Spleen (tissue), 7 donors: ENCODE data around the gene VWA3B.

Source experiments
- CTCF ChIP-seq, 11 experiments: fragments of 200-600 bp in 7 of 11; fragments of 450-650 bp in 4 of 11; sonication (generic) in 4 of 11; IDR thresholded peaks in 8 of 11; conservative IDR thresholded peaks in 3 of 11; 1 replicate in 7 of 11; 2 replicates in 4 of 11; pipeline versions ENCODE4 v1.4.0 to v1.8.0; 2016 to 2021; ENCODE audit warnings: antibody characterized with exemption in 11 of 11, inconsistent platforms in 4 of 11, mild to moderate bottlenecking in 1 of 11
- POLR2A ChIP-seq, 3 donors: fragments of 450-650 bp; IDR thresholded peaks; one replicate each; pipeline ENCODE4 v1.5.1; 2017; ENCODE audit warnings: antibody characterized with exemption in 3 of 3, mild to moderate bottlenecking in 1 of 3
- POLR2AphosphoS5 ChIP-seq, 3 donors: sonication (generic); formaldehyde crosslinking; IDR thresholded peaks; one replicate each; pipeline ENCODE4 v1.5.1; 2017; ENCODE audit warnings: antibody characterized with exemption in 3 of 3
- donor health status: DM: no; HTN: no; CAD: no; lungs with moderate emphysema.
- donor health status: DM: no; HTN: no; CAD: no.
- donor health status: DM: no; HTN: no; CAD: no.

GRCh38 chr2:98346311-98347236 lies 259.6 kb downstream of the VWA3B start, which contains the start of gene CNGA3:
- TF ChIP-seq CTCF (IDR thresholded peaks at IDR 0.05 in 8 of 11, conservative IDR thresholded peaks at IDR 0.05 in 3 of 11) (no peak), POLR2A (IDR thresholded peaks at IDR 0.05) (no peak), POLR2AphosphoS5 (IDR thresholded peaks at IDR 0.05) (no peak)
